Measurements from ENCODE around the gene DTYMK.

DTYMK gene

GRCh38 chr2:241678784-241679540 lies 7.7 kb downstream of the DTYMK start:
- no peak for DNase-seq (ENCODE audit: low read depth)
- no peak for TF ChIP-seq CTCF (IDR thresholded peaks at IDR 0.05; ENCODE audit: insufficient read depth, low read depth, low read length, missing control alignments)
- no peak overlapping the region for H3K4me3 ChIP-seq (ENCODE audit: low read length)

GRCh38 chr2:241678307-241678706 lies 8.3 kb downstream of the DTYMK start:
- H3K4me3 ChIP-seq (ENCODE audit: low read length): no peak overlapping the region
- TF ChIP-seq CTCF (IDR thresholded peaks at IDR 0.05; ENCODE audit: insufficient read depth, low read depth, low read length, missing control alignments): no peak
- no peak for DNase-seq (ENCODE audit: low read depth)

- TF ChIP-seq CTCF (IDR thresholded peaks at IDR 0.05; ENCODE audit: insufficient read depth, low read depth, low read length, missing control alignments): no peak
- DNase-seq (ENCODE audit: low read depth): no peak
- H3K4me3 ChIP-seq (ENCODE audit: low read length): no peak overlapping the region
These were observed 9.2 kb downstream of the DTYMK start for GRCh38 chr2:241677392-241677791.

GRCh38 chr2:241676665-241677064 lies 9.9 kb downstream of the DTYMK start:
- TF ChIP-seq CTCF (IDR thresholded peaks at IDR 0.05; ENCODE audit: insufficient read depth, low read depth, low read length, missing control alignments): no peak
- no peak overlapping the region for H3K4me3 ChIP-seq (ENCODE audit: low read length)
- no peak for DNase-seq (ENCODE audit: low read depth)

- H3K4me3 ChIP-seq (ENCODE audit: low read length): no peak overlapping the region
- peak; percentile 15 for TF ChIP-seq CTCF (IDR thresholded peaks at IDR 0.05; ENCODE audit: insufficient read depth, low read depth, low read length, missing control alignments)
- no peak for DNase-seq (ENCODE audit: low read depth)
These were observed 10.7 kb downstream of the DTYMK start for GRCh38 chr2:241675885-241676284.

GRCh38 chr2:241673797-241674725 lies 12.6 kb downstream of the DTYMK start:
- no peak for TF ChIP-seq CTCF (IDR thresholded peaks at IDR 0.05; ENCODE audit: insufficient read depth, low read depth, low read length, missing control alignments)
- no peak for DNase-seq (ENCODE audit: low read depth)
- no peak overlapping the region for H3K4me3 ChIP-seq (ENCODE audit: low read length)

Measured in epithelial cell of esophagus (primary cell).